K562 (cell line): ENCODE measurements around the gene ICAM1. TPM values are rescaled to one million over a fixed set of nuclear protein-coding genes. Genes with fewer than 3 reads are reported as not detected.

Experiments
- CBFA2T3 ChIP-seq: fragments of 450-650 bp; IDR thresholded peaks from 2 replicates; pipeline ENCODE4 v1.6.1; 2017
- CBX3 ChIP-seq, 2 experiments: IDR thresholded peaks; 1 replicate in 1 of 2; 2 replicates in 1 of 2; pipeline ENCODE4 v1.6.1; 2012; ENCODE audit warnings: inconsistent platforms in 2 of 2, low read length in 2 of 2, borderline replicate concordance in 1 of 2, control low read depth in 1 of 2
- CHCHD3 ChIP-seq: fragments of 250-450 bp; sonication (Bioruptor Pico); IDR thresholded peaks from 2 replicates; pipeline ENCODE4 v2.1.2; 2022; ENCODE audit warnings: mild to moderate bottlenecking
- EP400 ChIP-seq: fragments of 450-650 bp; IDR thresholded peaks from 2 replicates; pipeline ENCODE4 v1.6.1; 2017; ENCODE audit warnings: antibody characterized with exemption, mild to moderate bottlenecking, moderate library complexity
- EZH2 ChIP-seq: IDR thresholded peaks from 2 replicates; pipeline ENCODE4 v1.6.1; 2012; ENCODE audit warnings: low read depth, mild to moderate bottlenecking, inconsistent platforms, low read length, borderline replicate concordance
- KDM1A ChIP-seq, 2 experiments: fragments of 450-650 bp; IDR thresholded peaks; 2 replicates each; pipeline ENCODE4 v1.6.1; 2016; ENCODE audit warnings: mild to moderate bottlenecking in 2 of 2
- KDM5B ChIP-seq: fragments of 200-600 bp; sonication (generic); IDR thresholded peaks from 2 replicates; pipeline ENCODE4 v1.6.1; 2012; ENCODE audit warnings: low read depth, mild to moderate bottlenecking, moderate library complexity, low read length, control low read depth, inconsistent platforms; ENCODE audit not compliant: insufficient replicate concordance
- MTF1 ChIP-seq: fragments of 250-450 bp; sonication (Bioruptor Pico); IDR thresholded peaks from 2 replicates; pipeline ENCODE4 v1.9.0; 2021; ENCODE audit warnings: moderate library complexity, mild to moderate bottlenecking, inconsistent platforms, borderline replicate concordance
- NFRKB ChIP-seq: fragments of 450-650 bp; IDR thresholded peaks from 2 replicates; pipeline ENCODE4 v1.6.1; 2016; ENCODE audit warnings: low read depth
- POLR2A ChIP-seq: fragments of 450-650 bp; conservative IDR thresholded peaks from 2 replicates; pipeline ENCODE4 v1.6.1; 2016
- POLR2AphosphoS2 ChIP-seq: IDR thresholded peaks from 2 replicates; pipeline ENCODE4 v1.6.1; 2012; ENCODE audit warnings: low read length, improper control_type of control experiment
- PRMT5 ChIP-seq: sonication (generic); formaldehyde crosslinking; IDR thresholded peaks from 2 replicates; pipeline ENCODE4 v1.5.0; 2020; ENCODE audit warnings: missing genetic modification reagents
- PTRF ChIP-seq: fragments of 450-650 bp; IDR thresholded peaks from 2 replicates; pipeline ENCODE4 v1.6.1; 2016; ENCODE audit warnings: mild to moderate bottlenecking, missing genetic modification characterization, missing compliant biosample characterization
- SMAD4 ChIP-seq: fragments of 250-450 bp; sonication (Bioruptor Pico); conservative IDR thresholded peaks from 2 replicates; pipeline ENCODE4 v1.8.0; 2021; ENCODE audit warnings: inconsistent platforms, mild to moderate bottlenecking, moderate library complexity
- TCF7L2 ChIP-seq: fragments of 150-350 bp; IDR thresholded peaks from 2 replicates; pipeline ENCODE4 v1.6.1; 2016; ENCODE audit warnings: low read depth, mild to moderate bottlenecking, low read length, moderate library complexity
- XRCC4 ChIP-seq: IDR thresholded peaks from one replicate; pipeline ENCODE4 v1.6.1; 2011; ENCODE audit not compliant: insufficient read depth, insufficient read length; ENCODE audit errors: extremely low read depth
- ZBTB49 ChIP-seq: sonication (generic); formaldehyde crosslinking; IDR thresholded peaks from 2 replicates; pipeline ENCODE4 v1.8.0; 2022; ENCODE audit warnings: missing genetic modification reagents, mild to moderate bottlenecking, borderline replicate concordance
- ZNF140 ChIP-seq: fragments of 250-450 bp; sonication (Bioruptor Pico); IDR thresholded peaks from 2 replicates; pipeline ENCODE4 v1.8.0; 2021; ENCODE audit warnings: moderate library complexity, mild to moderate bottlenecking, inconsistent platforms
- ZNF143 ChIP-seq: sonication (generic); formaldehyde crosslinking; IDR thresholded peaks from 2 replicates; pipeline ENCODE4 v1.9.0; 2022; ENCODE audit warnings: mild to moderate bottlenecking, missing genetic modification reagents
- ZNF316 ChIP-seq: fragments of 450-650 bp; IDR thresholded peaks from 2 replicates; pipeline ENCODE4 v1.6.1; 2016
- ZNF507 ChIP-seq: conservative IDR thresholded peaks from 2 replicates; pipeline ENCODE4 v1.6.1; 2017; ENCODE audit warnings: missing genetic modification characterization, missing compliant biosample characterization
- ZNF583 ChIP-seq: fragments of 250-450 bp; sonication (Bioruptor Pico); IDR thresholded peaks from 2 replicates; pipeline ENCODE4 v1.4.0; 2020
- ZNF695 ChIP-seq: fragments of 450-650 bp; formaldehyde crosslinking; IDR thresholded peaks from 2 replicates; pipeline ENCODE4 v1.4.0; 2020; ENCODE audit warnings: mild to moderate bottlenecking, moderate library complexity
- ZNF830 ChIP-seq: fragments of 250-450 bp; sonication (Bioruptor Pico); IDR thresholded peaks from 2 replicates; pipeline ENCODE4 v1.5.0; 2021; ENCODE audit warnings: mild to moderate bottlenecking
- polyA plus RNA-seq, 8 experiments: library from polyadenylated mRNA; depleted of rRNA in 4 of 8; stranded (reverse) in 5 of 8; unstranded in 3 of 8; fragments of >200 nt; fragmentation: Nextera tagmentation in 2 of 8; fragmentation: Illumina TruSeq in 1 of 8; extraction: Ambion mirVana in 2 of 8; extraction: Trizol in 1 of 8; gene quantifications; 2 replicates each; pipeline versions ENCODE4 v1.2.1 to v1.2.3, GENCODE V29; 2011 to 2014; ENCODE audit warnings: inconsistent platforms in 1 of 8, missing spikeins in 1 of 8
- total RNA-seq, 7 experiments: library from RNA; depleted of rRNA in 6 of 7; stranded (reverse); fragments of >200 nt in 6 of 7; fragmentation: Illumina TruSeq in 2 of 7; extraction: Trizol in 2 of 7; gene quantifications; 2 replicates each; pipeline versions ENCODE4 v1.2.1 to v1.2.3, GENCODE V29; 2011 to 2021; ENCODE audit warnings: low replicate concordance in 1 of 7
- TF ChIP-seq, protein P1 (sequence below): fragments of 200-800 bp; sonication (Bioruptor generic); IDR thresholded peaks from 2 replicates; pipeline ENCODE4 v1.6.1; 2017; ENCODE audit warnings: missing genetic modification characterization, missing compliant biosample characterization
- TF ChIP-seq, protein P2 (sequence below): fragments of 250-450 bp; sonication (Bioruptor Pico); IDR thresholded peaks from 2 replicates; pipeline ENCODE4 v1.5.0; 2021; ENCODE audit warnings: mild to moderate bottlenecking, moderate library complexity

The ICAM1 gene
- total and polyA plus RNA-seq, 9 of the 15 experiments (the other 6 are each of a cell fraction or from before 2014, with no cell fraction given): 2.3 to 24.4 (median 13.4) TPM

GRCh38 chr19:10292206-10292788, 21.4 kb downstream of the ICAM1 start (continued):
- TF ChIP-seq KDM5B (no peak), EP400 (no peak), POLR2AphosphoS2 (no peak), ZNF830 (CRISPR knock-in tag) (no peak), ZNF583 (CRISPR knock-in tag) (no peak), POLR2A (peak; percentile 65), EZH2 (no peak), ZBTB49 (no peak), SMAD4 (CRISPR knock-in tag) (no peak), ZNF507 (tag) (no peak), ZNF695 (CRISPR knock-in tag) (no peak), CBX3 (IDR thresholded peaks at IDR 0.05; ENCODE audit: borderline replicate concordance in 1 of 2, low read length in 2 of 2) (no peak), CHCHD3 (no peak), XRCC4 (no peak), ZNF316 (no peak), KDM1A (IDR thresholded peaks at IDR 0.05) (no peak), ZNF143 (no peak), CBFA2T3 (no peak), PRMT5 (no peak), TCF7L2 (no peak), MTF1 (CRISPR knock-in tag) (no peak), NFRKB (no peak), PTRF (tag) (no peak), ZNF140 (CRISPR knock-in tag) (no peak)
- TF ChIP-seq, protein P1, sequence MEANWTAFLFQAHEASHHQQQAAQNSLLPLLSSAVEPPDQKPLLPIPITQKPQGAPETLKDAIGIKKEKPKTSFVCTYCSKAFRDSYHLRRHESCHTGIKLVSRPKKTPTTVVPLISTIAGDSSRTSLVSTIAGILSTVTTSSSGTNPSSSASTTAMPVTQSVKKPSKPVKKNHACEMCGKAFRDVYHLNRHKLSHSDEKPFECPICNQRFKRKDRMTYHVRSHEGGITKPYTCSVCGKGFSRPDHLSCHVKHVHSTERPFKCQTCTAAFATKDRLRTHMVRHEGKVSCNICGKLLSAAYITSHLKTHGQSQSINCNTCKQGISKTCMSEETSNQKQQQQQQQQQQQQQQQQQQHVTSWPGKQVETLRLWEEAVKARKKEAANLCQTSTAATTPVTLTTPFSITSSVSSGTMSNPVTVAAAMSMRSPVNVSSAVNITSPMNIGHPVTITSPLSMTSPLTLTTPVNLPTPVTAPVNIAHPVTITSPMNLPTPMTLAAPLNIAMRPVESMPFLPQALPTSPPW (CRISPR knock-in tag): peak; percentile 81
- TF ChIP-seq, protein P2, sequence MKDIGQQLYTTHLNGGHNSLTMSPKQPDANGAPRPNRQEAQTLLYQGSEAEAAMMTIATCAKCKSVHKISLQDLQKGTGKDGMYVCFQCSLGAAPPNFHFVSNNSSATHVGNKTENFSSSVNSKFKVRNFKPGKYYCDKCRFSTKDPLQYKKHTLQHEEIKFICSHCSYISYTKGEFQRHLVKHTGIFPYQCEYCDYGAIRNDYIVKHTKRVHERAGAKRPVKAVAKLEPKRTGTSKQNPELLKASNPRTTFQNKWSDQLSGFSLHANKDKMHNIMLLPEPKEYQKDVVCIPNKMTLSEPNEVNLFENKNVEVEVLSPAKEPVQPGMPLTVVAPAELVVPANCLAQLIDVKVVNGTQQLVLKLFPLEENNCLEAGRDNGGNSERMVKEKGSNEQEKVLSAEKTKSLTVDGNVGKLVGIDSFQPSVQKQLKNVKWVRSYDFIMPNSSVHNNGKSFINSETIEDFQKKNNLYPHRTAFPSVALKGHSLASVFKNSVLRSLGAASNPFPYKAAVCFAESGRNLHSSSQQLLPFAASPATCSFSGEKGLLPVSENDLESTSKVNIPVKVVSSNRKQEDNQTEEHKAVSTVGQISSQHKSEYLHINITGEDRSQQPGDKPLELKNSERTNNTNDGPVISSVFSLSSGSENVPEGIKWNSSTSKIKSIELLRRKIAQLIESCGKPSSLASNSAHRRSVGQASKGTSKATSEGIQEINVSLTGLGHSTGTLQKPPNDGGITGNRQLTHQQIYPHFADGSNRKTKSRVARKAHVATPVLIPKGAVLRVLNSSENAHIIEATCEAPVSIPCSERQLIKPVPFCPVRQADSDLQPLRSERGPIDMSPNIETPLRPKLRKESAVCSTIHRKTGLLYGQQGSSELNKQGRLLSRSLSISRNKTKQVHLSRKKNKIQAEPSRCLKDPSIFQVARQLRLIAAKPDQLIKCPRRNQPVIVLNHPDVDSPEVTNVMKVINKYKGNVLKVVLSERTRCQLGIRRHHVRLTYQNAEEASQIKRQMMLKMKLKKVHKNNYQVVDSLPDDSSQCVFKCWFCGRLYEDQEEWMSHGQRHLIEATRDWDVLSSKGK (CRISPR knock-in tag): no peak
